ENCODE results near the gene CTSE.
A peak's percentile ranks its signal among the peaks of the same experiment; 100 is the strongest.

The CTSE gene

GRCh38 chr1:206040328-206040727 lies 16.6 kb upstream of the CTSE start:
- no peaks in the 10 kb centered on the region for H3K27me3 ChIP-seq (ENCODE audit: low read length)
- H4K20me1 ChIP-seq (ENCODE audit: low read depth, low read length) = no peaks in the 10 kb centered on the region
- H3F3A ChIP-seq (ENCODE audit: insufficient read depth) = peaks cover 50% of the 10 kb centered on the region
- H2AFZ ChIP-seq (ENCODE audit: low read depth, low read length, severe bottlenecking) = no peak overlapping the region
- H3K36me3 ChIP-seq (ENCODE audit: low read length) = no peaks in the 10 kb centered on the region
- H3K27ac ChIP-seq (ENCODE audit: low read depth, low read length) = peak overlapping the region; percentile 49; the same call in 1 of the 2 replicates
- no peaks in the 10 kb centered on the region for H3K79me2 ChIP-seq (ENCODE audit: insufficient read depth, low read length)
- no peak overlapping the region for H3K4me3 ChIP-seq (ENCODE audit: insufficient read depth, low read length, poor library complexity, severe bottlenecking)
- H3K9ac ChIP-seq (ENCODE audit: low read length) = no peak overlapping the region; the same call in 1 of the 2 replicates
- peak; percentile 22 for TF ChIP-seq CTCF (IDR thresholded peaks at IDR 0.05; ENCODE audit: insufficient read depth, low read length, poor library complexity, severe bottlenecking)
- no peak for TF ChIP-seq EZH2phosphoT487 (conservative IDR thresholded peaks at IDR 0.05; ENCODE audit: low read length)
- H3K9me3 ChIP-seq (ENCODE audit: insufficient read depth, low read length) = no peaks in the 10 kb centered on the region
- no peaks in the 10 kb centered on the region for H3K9me2 ChIP-seq (replicated peaks; ENCODE audit: insufficient read depth, low read length)
- peak overlapping the region; percentile 47 for H3K4me2 ChIP-seq (ENCODE audit: low read depth, low read length, poor library complexity, severe bottlenecking)

GRCh38 chr1:206039046-206039973 lies 15.6 kb upstream of the CTSE start:
- Histone ChIP-seq H3K27ac (ENCODE audit: low read depth, low read length) (peak overlapping the region; percentile 49), H2AFZ (ENCODE audit: low read depth, low read length, severe bottlenecking) (no peak overlapping the region), H3K9me3 (ENCODE audit: insufficient read depth, low read length) (no peaks in the 10 kb centered on the region), H3K27me3 (ENCODE audit: low read length) (no peaks in the 10 kb centered on the region), H3K4me2 (ENCODE audit: low read depth, low read length, poor library complexity, severe bottlenecking) (peak overlapping the region; percentile 47), H3K79me2 (ENCODE audit: insufficient read depth, low read length) (no peaks in the 10 kb centered on the region), H3K9ac (ENCODE audit: low read length) (peak overlapping the region; percentile 11; the same call in 1 of the 2 replicates), H3K9me2 (replicated peaks; ENCODE audit: insufficient read depth, low read length) (no peaks in the 10 kb centered on the region), H3K36me3 (ENCODE audit: low read length) (no peaks in the 10 kb centered on the region), H3F3A (ENCODE audit: insufficient read depth) (peaks cover 43% of the 10 kb centered on the region), H3K4me3 (ENCODE audit: insufficient read depth, low read length, poor library complexity, severe bottlenecking) (no peak overlapping the region), H4K20me1 (ENCODE audit: low read depth, low read length) (no peaks in the 10 kb centered on the region)
- TF ChIP-seq EZH2phosphoT487 (conservative IDR thresholded peaks at IDR 0.05; ENCODE audit: low read length) (no peak), CTCF (IDR thresholded peaks at IDR 0.05; ENCODE audit: insufficient read depth, low read length, poor library complexity, severe bottlenecking) (no peak)

- Histone ChIP-seq H3K36me3 (ENCODE audit: low read length) (no peaks in the 10 kb centered on the region), H3K4me3 (ENCODE audit: insufficient read depth, low read length, poor library complexity, severe bottlenecking) (no peak overlapping the region), H2AFZ (ENCODE audit: low read depth, low read length, severe bottlenecking) (no peak overlapping the region), H3K27me3 (ENCODE audit: low read length) (no peaks in the 10 kb centered on the region), H3K79me2 (ENCODE audit: insufficient read depth, low read length) (no peaks in the 10 kb centered on the region), H4K20me1 (ENCODE audit: low read depth, low read length) (no peaks in the 10 kb centered on the region), H3K9me3 (ENCODE audit: insufficient read depth, low read length) (no peaks in the 10 kb centered on the region), H3F3A (ENCODE audit: insufficient read depth) (peaks cover 39% of the 10 kb centered on the region), H3K4me2 (ENCODE audit: low read depth, low read length, poor library complexity, severe bottlenecking) (peak overlapping the region; percentile 66), H3K27ac (ENCODE audit: low read depth, low read length) (peak overlapping the region; percentile 67), H3K9ac (ENCODE audit: low read length) (peak overlapping the region; percentile 48; the same call in 1 of the 2 replicates), H3K9me2 (replicated peaks; ENCODE audit: insufficient read depth, low read length) (no peaks in the 10 kb centered on the region)
- TF ChIP-seq CTCF (IDR thresholded peaks at IDR 0.05; ENCODE audit: insufficient read depth, low read length, poor library complexity, severe bottlenecking) = no peak
- no peak for TF ChIP-seq EZH2phosphoT487 (conservative IDR thresholded peaks at IDR 0.05; ENCODE audit: low read length)
These were observed 13.9 kb upstream of the CTSE start for GRCh38 chr1:206037581-206037980.

All from SU-DHL-6 (cell line).